HG03460 (cell line): Measurements from ENCODE around the gene PRUNE1.

Experiments
- ATAC-seq: cut with Tn5 transposase; IDR thresholded peaks from one replicate; pipeline ENCODE4 v1.9.1; 2021; ENCODE audit not compliant: unreplicated experiment

PRUNE1 gene

GRCh38 chr1:151008244-151009205 lies at the start of gene PRUNE1:
PRUNE1 (plus strand) TSS chr1:151008449; CDS start chr1:151008633, 184 bp downstream.
- peak; percentile 66 for ATAC-seq

GRCh38 chr1:150960646-150961045 lies 47.6 kb upstream of the PRUNE1 start:
- no peak for ATAC-seq

- no peak for ATAC-seq
Observed at GRCh38 chr1:150961756-150962155, 46.5 kb upstream of the PRUNE1 start.

GRCh38 chr1:150963321-150964163 lies 44.7 kb upstream of the PRUNE1 start:
- ATAC-seq = no peak

- no peak for ATAC-seq
Observed at GRCh38 chr1:150964164-150964489, 44.1 kb upstream of the PRUNE1 start.

GRCh38 chr1:150965605-150966004 lies 42.6 kb upstream of the PRUNE1 start:
- ATAC-seq = no peak

GRCh38 chr1:150966011-150966410 lies 42.2 kb upstream of the PRUNE1 start:
- no peak for ATAC-seq

- ATAC-seq = no peak
Observed at GRCh38 chr1:150967936-150968335, 40.3 kb upstream of the PRUNE1 start.

- ATAC-seq = no peak
Observed at GRCh38 chr1:150968491-150968890, 39.8 kb upstream of the PRUNE1 start.

GRCh38 chr1:150969626-150970025 lies 38.6 kb upstream of the PRUNE1 start:
- ATAC-seq = no peak

- no peak for ATAC-seq
Observed at GRCh38 chr1:150970808-150971582, 37.3 kb upstream of the PRUNE1 start.

GRCh38 chr1:150971583-150972416 lies 36.4 kb upstream of the PRUNE1 start:
- no peak for ATAC-seq

GRCh38 chr1:150972417-150972940 lies 35.8 kb upstream of the PRUNE1 start:
- no peak for ATAC-seq

GRCh38 chr1:150973258-150973835 lies 34.9 kb upstream of the PRUNE1 start:
- ATAC-seq = no peak

- ATAC-seq = peak; percentile 27
Observed at GRCh38 chr1:150973836-150974579, 34.2 kb upstream of the PRUNE1 start.

GRCh38 chr1:150974580-150975478 lies 33.4 kb upstream of the PRUNE1 start, which contains the start of gene CERS2:
CERS2 (minus strand) TSS chr1:150974835; CDS start chr1:150969090, 5,745 bp downstream.
- peak; percentile 46 for ATAC-seq

GRCh38 chr1:150976401-150976821 lies 31.8 kb upstream of the PRUNE1 start:
- ATAC-seq = no peak
